Esophagus muscularis mucosa (tissue), 4 donors: ENCODE measurements around the gene VAMP4.

Experiments used
- EP300 ChIP-seq: sonication (generic); formaldehyde crosslinking; IDR thresholded peaks from one replicate; pipeline ENCODE4 v1.6.1; 2017; ENCODE audit warnings: antibody characterized with exemption
- POLR2A ChIP-seq: fragments of 450-650 bp; IDR thresholded peaks from one replicate; pipeline ENCODE4 v1.6.1; 2017; ENCODE audit warnings: antibody characterized with exemption, moderate library complexity, mild to moderate bottlenecking, low read depth
- POLR2AphosphoS5 ChIP-seq, 2 donors: sonication (generic); formaldehyde crosslinking; IDR thresholded peaks; one replicate each; pipeline ENCODE4 v1.6.1; 2017; ENCODE audit warnings: antibody characterized with exemption in 2 of 2
- TF ChIP-seq, protein P1 (sequence below), 3 experiments: fragments of 200-600 bp in 2 of 3; fragments of 450-650 bp in 1 of 3; sonication (generic) in 2 of 3; IDR thresholded peaks; one replicate each; pipeline ENCODE4 v1.5.1; 2017 to 2019; ENCODE audit warnings: antibody characterized with exemption in 3 of 3, mild to moderate bottlenecking in 2 of 3, moderate library complexity in 1 of 3

DNA sequence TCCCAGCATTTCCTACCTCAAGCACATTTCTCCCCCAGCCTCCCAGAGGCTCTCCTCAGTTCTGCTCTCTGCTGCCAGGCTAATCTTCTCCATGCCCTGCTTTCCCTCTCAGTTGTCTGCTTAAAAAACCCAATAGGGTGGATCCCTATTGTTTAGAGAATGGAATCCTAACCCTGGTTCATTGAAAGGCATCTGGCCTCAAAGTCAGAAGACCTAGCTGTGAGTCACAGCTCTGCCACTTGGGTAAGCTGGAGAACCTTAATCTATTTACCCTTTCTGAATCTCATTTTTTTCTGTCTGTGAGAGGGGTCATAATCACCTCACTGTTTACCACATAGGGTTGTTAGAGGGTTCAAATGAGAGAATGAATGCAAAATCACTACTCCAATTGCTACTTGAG lies 76.9 kb downstream of the VAMP4 start:
- TF ChIP-seq, protein P1, sequence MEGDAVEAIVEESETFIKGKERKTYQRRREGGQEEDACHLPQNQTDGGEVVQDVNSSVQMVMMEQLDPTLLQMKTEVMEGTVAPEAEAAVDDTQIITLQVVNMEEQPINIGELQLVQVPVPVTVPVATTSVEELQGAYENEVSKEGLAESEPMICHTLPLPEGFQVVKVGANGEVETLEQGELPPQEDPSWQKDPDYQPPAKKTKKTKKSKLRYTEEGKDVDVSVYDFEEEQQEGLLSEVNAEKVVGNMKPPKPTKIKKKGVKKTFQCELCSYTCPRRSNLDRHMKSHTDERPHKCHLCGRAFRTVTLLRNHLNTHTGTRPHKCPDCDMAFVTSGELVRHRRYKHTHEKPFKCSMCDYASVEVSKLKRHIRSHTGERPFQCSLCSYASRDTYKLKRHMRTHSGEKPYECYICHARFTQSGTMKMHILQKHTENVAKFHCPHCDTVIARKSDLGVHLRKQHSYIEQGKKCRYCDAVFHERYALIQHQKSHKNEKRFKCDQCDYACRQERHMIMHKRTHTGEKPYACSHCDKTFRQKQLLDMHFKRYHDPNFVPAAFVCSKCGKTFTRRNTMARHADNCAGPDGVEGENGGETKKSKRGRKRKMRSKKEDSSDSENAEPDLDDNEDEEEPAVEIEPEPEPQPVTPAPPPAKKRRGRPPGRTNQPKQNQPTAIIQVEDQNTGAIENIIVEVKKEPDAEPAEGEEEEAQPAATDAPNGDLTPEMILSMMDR (IDR thresholded peaks at IDR 0.05), result no peak
- TF ChIP-seq EP300, result no peak
- TF ChIP-seq POLR2AphosphoS5 (IDR thresholded peaks at IDR 0.05), result no peak
- TF ChIP-seq POLR2A, result no peak
